Hepatocyte (in vitro differentiated cells): ENCODE data around the gene EIF3I.

Experiments
- CTCF ChIP-seq: fragments of 200-600 bp; sonication (generic); IDR thresholded peaks from 2 replicates; pipeline ENCODE4 v1.5.1; 2016; ENCODE audit warnings: antibody characterized with exemption, mild to moderate bottlenecking; ENCODE audit not compliant: poor library complexity
- EZH2phosphoT487 ChIP-seq: fragments of 200-600 bp; sonication (generic); IDR thresholded peaks from one replicate; pipeline ENCODE4 v1.6.1; 2018; ENCODE audit warnings: antibody characterized with exemption, mild to moderate bottlenecking, low read depth, moderate library complexity; ENCODE audit not compliant: unreplicated experiment, severe bottlenecking

- no peak for TF ChIP-seq CTCF
- no peak for TF ChIP-seq EZH2phosphoT487
These were observed 53.2 kb downstream of the EIF3I start for GRCh38 chr1:32275424-32275823.
